ENCODE data around the gene PHLPP1.

PHLPP1 gene

GRCh38 chr18:62728254-62728653, 12.9 kb downstream of the PHLPP1 start (continued):
- TF ChIP-seq ZBTB6 (tag by site-specific recombination; IDR thresholded peaks at IDR 0.05) (no peak), ZBTB20 (tag by site-specific recombination; IDR thresholded peaks at IDR 0.05) (no peak)

GRCh38 chr18:62729487-62730386, 14.4 kb downstream of the PHLPP1 start:
- TF ChIP-seq ZNF404 (tag by site-specific recombination; IDR thresholded peaks at IDR 0.05) (no peak), SP3 (tag by site-specific recombination; IDR thresholded peaks at IDR 0.05) (no peak), YY2 (tag by site-specific recombination; IDR thresholded peaks at IDR 0.05) (no peak), ZBTB7A (tag by site-specific recombination; IDR thresholded peaks at IDR 0.05; ENCODE audit: low read depth) (no peak), ZNF660 (tag by site-specific recombination; IDR thresholded peaks at IDR 0.05) (no peak), AEBP2 (tag by site-specific recombination; IDR thresholded peaks at IDR 0.05; ENCODE audit: borderline replicate concordance) (no peak), ZNF280C (tag by site-specific recombination; IDR thresholded peaks at IDR 0.05) (no peak), GLI4 (tag by site-specific recombination; IDR thresholded peaks at IDR 0.05) (no peak), KLF8 (tag by site-specific recombination; IDR thresholded peaks at IDR 0.05) (no peak), ZNF777 (tag by site-specific recombination; IDR thresholded peaks at IDR 0.05; ENCODE audit: borderline replicate concordance) (no peak), BCL6B (tag by site-specific recombination; IDR thresholded peaks at IDR 0.05) (no peak), ZSCAN18 (tag by site-specific recombination; IDR thresholded peaks at IDR 0.05) (no peak), ZNF155 (tag by site-specific recombination; IDR thresholded peaks at IDR 0.05) (no peak), ZNF350 (tag by site-specific recombination; IDR thresholded peaks at IDR 0.05) (no peak), ZNF76 (tag by site-specific recombination; IDR thresholded peaks at IDR 0.05; ENCODE audit: borderline replicate concordance, low read depth) (no peak)
- POLR2A ChIA-PET = interaction anchor here (0.7 kb wide), 1 partner anchor 103 kb away, joined by 3 read pairs; no protein-coding TSS in a partner anchor
- H3K9me3 ChIP-seq (ENCODE audit: control insufficient read depth, insufficient read depth, low read depth, low read length) = no peaks in the 10 kb centered on the region; the same call in 1 of the 2 replicates
- H3K36me3 ChIP-seq (ENCODE audit: control insufficient read depth in 2 of 2, insufficient read depth in 1 of 2, low read length in 2 of 2) = no peaks in the 10 kb centered on the region; a peak in 1 of 3 replicates
- H3K4me1 ChIP-seq (ENCODE audit: control insufficient read depth, insufficient read depth, low read length) = peaks cover 12% of the 10 kb centered on the region; the same call in 1 of the 2 replicates
- CTCF ChIA-PET = no interaction called here
- H3K27ac ChIP-seq (ENCODE audit: extremely low read depth, low read depth, low read length) = no peak overlapping the region
- no peak overlapping the region for H3K4me3 ChIP-seq (ENCODE audit: low read depth, low read length)
